GM21360 (cell line): ENCODE data around the gene MED16.
A peak's percentile ranks its signal among the peaks of the same experiment; 100 is the strongest.

Experiments
- ATAC-seq: cut with Tn5 transposase; IDR thresholded peaks from one replicate; pipeline ENCODE4 v1.9.1; 2021; ENCODE audit warnings: mild to moderate bottlenecking, moderate library complexity; ENCODE audit not compliant: unreplicated experiment

Gene MED16

DNA sequence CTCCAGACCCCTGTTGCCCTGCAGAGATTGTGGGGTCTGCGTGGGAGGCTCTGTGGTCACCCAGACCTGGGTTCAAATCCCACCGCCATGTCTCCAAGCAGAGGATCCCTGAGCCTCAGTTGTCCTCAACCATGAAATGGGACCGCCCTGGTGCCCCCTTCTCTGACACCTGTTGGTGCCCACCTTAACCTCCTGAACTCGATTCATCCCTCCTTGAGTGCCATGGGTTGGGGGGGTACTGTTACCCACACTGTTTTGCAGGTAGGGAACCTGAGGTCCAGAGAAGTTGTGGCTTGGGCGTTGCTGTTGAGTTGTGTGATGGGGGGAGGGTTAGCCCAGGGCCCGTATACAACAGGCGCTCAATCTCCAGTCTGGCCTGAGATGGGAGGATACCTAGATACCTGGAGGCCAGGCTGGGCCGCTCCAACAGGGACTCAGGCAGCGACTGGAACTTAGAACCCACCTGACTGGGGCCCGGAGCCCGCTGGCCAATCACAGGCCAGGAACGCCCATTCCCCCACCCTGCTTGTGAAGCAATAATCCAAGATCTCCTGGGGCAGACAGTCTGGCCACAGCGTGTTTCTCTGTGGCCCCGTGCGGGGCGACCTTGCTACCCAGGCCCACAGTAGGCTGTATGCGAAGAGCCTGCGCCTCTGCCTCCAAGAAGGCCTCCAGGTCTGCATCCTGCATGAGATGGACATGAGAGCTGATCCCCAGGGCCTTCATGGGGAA, 35.6 kb upstream of the MED16 start:
- no peak for ATAC-seq

DNA sequence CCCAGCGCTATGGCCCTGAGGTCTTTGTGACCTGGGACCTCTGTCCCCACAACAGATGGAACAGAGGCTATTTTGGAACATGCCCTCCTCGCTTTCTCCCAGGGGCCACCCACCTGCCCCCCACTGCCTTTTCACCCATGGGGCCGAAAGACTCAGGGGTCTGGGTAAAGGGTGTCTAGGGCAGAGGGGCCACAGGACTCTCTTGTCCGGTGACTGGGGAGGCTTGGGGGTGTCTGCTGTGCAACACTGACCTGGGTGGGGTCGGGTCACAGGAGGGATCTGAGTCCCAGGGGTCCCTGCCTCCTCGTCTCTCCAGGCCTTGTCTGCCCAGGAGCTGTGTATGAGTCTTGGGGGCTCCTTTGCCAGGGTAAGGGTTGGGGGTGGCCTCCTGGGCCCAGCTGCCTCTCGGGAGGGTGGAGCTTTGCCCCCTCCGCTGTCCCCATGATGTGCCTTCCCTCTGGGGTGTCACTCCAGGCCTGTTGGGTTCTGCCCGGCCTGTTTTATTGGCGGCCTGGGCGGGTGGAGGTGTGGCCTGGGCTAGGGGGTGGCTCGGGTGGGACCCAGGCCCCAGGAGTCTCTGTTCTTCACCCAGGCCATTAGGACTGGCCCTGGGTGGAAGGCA, 34.9 kb upstream of the MED16 start:
- no peak for ATAC-seq

DNA sequence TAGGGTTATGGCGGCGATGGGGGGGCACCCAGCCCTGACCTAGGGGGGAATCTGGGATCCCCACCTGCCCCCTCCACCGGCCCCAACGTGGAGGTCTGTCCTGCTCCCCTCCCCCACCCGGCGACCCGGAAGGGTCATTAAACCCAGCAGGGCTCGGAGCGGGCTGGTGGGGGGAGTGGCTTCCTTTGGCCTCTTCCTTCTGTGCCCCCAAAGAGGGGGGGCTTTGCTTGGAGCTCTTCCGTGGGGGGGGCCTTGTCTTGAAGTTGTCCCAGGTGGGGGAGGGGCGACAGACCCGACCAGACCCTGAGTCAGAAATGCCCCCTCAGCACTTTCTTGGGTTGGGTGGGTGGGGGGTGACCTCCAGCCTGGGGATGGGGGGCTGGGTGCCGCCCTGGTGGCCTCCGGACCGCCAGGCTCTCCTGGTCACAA, 34.4 kb upstream of the MED16 start:
- ATAC-seq: no peak

DNA sequence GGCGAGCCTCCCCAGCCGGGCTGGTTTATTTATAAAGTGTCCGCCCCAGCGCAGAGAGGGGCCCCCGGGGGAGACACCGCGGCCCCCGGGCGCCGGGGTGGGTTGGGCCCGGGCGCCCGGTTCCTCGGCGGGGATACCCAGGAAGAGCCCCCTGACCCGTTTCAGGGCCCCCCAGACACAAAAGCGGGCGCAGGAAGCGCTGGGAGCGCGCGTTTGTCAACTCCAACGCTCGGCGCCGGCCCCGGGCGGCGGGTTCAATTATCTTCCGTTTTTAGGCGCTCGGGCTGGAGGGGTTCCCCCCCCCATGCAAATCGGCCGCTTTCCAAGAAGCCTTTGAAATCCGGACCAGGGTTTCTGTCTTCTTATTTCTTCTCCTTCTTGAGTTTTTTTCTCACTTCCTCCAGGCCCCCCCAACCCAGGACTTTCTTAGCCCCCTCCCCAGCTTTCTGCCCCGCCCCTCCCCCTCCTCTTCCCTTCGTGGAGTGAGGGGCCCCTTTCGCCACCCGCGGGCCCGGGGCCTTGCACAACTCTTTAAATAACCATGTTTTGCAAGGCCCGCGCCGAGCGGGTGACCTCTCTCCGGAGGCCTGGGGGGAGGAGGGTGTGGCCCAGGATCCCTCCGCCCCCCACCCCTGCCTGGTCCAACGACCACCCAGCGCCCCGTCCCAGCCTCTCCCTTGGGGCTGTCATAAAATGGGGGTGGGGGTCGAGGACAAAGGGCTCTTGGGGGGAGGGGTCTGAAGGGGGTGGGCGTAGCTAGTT, 33.8 kb upstream of the MED16 start:
- no peak for ATAC-seq

DNA sequence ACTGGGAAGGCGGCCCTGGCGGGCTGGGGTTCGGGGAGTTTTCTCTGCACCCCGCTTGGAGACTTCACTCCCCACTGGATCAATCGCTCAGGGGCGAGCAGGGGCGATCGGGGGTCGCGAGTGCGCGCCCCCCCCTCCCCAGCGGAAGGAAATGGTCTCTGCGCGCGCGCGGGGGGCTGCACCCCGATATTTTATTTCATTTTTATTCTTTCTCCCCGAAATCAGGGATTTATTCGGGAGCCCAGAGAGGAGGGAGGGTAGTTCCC, 33.3 kb upstream of the MED16 start:
- no peak for ATAC-seq

DNA sequence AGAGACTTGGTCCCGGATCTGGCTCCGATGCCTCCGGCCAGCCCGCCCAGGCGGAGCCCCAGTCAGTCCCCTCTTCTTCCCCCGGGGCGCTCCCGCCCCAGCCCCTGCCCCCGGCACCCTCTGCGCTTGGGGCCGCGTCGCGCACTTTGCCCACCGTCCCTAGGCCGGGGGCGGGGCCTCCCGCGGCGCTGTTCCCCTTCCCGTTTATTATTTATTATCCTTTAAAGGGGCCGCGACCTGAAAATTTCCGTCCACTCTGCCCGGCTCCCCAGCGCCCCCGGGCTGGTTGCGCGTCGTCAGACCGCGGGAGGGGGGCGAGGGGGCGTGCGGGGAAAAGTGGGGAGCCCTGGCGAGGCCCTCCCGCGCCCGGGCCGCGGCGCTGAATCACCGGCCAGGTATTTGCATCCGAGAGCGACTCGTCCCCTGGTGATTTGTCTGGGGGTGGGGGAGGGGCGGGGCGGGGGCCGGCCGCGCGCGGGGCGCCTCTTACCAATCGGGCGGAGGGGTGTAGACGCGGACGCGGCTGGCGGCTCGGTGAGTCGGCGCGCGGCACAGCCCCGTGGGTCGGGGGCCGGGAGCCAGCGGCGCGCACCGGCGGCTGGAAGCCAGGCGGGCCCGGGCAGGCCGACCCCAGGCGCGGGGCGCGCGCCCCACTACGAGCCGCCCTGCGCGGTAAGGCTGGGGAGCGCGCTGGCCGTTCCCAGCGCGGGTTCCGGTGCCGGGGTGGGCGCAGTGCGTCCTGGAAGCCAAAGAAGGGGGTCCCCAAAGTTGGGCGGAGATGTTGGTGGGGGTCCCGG, 32.7 kb upstream of the MED16 start, which contains the start of gene ARID3A:
Gene ARID3A (plus strand): TSS at position 510 of the 797 bp plus-strand sequence. CDS start 3,494 bp downstream, outside the sequence.
- ATAC-seq: peak; percentile 48

DNA sequence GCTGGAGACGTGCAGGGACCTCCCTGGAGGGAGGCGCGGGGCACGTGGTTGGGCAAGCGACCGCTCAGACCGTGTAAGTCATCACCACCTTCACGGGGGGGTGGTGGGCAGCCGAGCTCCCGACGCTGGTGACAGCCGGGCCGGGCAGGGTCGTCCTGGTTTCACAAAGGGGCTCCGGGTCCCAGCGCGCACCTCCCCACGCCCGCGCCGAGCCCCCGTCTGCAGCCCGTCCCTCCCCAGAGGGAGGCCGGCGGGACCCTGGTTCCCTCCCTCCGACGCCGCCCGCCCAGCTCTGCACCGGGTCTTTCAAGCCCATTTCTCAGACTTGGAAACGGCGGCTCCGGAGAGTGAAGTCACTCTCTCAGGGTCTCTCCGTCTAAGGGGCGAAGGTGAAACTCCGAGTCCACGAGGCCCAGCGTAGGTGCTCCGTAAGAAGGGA, 32.1 kb upstream of the MED16 start:
- ATAC-seq: peak; percentile 36

DNA sequence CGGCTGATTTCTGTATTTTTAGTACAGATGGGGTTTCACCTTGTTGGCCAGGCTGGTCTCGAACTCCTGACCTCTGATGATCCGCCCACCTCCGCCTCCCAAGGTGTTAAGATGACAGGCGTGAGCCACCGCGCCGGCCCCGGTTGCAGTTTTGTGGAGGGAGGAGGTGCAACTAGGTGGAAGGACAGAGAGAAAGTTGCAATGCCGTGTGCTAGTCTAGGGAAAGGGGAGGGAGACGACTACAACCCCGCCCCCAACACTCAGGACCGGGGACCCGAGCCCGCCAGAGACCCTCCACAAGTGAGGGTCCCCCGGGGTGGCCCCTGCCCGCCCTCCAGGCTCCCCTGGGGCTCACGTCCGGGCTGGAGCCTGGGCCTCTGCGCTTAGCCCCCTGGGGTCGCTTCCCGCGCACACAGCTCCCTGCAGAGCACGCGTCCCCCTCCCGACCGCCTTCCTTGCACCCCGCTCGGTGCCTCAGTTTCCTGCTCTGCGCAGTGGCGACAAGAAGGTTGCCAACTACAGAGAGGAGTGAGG, 31.6 kb upstream of the MED16 start:
- no peak for ATAC-seq

DNA sequence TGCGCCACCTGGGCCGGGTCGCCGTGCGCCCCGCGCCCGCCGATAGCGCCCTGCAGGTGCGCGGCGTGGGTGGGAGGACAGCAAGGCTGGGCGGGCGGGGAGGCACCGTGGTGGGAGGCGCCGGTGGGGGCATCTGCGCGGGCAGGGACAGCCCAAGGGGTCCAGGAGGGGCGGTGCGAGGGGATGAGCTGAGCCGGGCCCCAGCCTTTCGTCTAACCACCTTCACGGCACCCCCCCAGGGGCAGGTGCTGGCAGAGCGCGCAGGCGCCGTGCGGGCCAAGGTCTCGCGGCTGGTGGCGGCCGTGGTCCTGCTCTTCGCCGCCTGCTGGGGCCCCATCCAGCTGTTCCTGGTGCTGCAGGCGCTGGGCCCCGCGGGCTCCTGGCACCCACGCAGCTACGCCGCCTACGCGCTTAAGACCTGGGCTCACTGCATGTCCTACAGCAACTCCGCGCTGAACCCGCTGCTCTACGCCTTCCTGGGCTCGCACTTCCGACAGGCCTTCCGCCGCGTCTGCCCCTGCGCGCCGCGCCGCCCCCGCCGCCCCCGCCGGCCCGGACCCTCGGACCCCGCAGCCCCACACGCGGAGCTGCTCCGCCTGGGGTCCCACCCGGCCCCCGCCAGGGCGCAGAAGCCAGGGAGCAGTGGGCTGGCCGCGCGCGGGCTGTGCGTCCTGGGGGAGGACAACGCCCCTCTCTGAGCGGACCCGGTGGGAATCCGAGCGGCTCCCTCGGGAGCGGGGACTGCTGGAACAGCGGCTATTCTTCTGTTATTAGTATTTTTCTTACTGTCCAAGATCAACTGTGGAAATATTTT, 27.3 kb upstream of the MED16 start:
- ATAC-seq: no peak

DNA sequence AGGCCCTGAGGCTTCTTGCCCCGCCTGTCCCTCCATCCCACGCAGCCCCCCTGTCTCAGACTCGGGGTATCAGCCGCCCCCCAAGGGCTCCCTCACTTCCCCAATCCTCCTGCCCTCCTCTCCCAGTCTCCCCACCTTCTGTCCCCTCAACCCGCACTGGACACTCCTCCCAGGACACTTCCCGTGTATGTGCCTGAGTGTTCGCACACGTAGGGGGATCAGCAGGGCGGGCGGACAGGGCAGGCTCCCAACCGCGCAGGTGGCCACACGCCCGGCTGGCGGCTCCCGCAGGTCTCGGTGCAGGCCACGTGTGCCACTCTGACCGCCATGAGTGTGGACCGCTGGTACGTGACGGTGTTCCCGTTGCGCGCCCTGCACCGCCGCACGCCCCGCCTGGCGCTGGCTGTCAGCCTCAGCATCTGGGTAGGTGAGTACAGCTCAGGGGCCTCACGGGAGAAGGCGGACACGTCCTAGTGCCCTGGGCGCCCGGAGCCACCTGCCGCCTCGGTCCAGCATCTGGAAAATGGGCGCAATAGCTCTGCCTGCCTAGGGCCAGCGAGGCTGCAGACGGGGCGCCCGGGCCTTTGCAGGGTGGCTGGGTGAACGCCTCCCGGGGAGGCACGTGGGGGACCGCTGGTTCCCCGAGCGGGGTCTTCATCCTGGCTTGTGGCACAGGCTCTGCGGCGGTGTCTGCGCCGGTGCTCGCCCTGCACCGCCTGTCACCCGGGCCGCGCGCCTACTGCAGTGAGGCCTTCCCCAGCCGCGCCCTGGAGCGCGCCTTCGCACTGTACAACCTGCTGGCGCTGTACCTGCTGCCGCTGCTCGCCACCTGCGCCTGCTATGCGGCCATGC, 26.4 kb upstream of the MED16 start:
- ATAC-seq: no peak

DNA sequence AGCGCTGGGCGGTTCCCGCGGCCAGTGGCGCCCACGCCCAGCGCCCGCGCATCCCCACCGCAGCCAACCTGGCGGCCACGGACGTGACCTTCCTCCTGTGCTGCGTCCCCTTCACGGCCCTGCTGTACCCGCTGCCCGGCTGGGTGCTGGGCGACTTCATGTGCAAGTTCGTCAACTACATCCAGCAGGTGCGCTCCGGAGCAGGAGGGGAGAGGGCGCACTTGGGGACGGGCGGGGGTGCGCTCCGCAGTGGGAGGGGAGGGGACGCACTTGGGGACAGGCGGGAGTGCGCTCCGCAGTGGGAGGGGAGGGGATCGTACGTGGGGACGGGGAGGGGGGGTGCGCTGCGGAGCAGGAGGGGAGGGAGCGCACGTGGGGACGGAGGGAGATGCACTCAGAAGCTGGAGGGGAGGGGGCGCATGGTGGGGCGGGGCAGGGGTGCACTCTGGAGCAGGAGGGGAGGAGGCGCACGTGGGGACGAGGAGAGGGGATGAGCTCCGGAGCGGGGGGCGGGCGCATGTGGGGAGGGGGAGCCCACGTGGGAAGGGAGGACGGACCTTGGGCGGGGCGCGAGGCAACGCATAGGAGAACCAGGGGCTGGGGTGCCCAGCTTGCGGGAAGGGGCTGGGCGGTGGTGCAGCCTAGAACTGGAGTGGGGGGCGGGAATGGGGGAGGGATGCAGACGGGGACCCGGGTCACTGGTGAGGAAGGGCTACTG, 25.7 kb upstream of the MED16 start:
- ATAC-seq: no peak

DNA sequence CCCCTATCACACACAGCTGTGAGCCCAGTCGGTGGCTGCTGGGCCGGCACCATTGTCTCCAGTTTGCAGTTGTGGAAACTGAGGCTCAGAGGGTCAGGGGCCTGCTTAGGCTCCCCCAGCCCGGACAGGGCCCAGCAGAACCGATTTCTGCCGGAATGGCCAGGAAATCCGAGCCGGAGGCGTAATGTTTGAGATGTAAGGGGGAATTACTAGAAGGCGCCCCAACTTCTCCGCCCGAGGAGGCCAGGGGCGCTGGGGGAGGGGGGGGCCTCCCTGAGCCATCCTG, 25.1 kb upstream of the MED16 start:
- no peak for ATAC-seq

DNA sequence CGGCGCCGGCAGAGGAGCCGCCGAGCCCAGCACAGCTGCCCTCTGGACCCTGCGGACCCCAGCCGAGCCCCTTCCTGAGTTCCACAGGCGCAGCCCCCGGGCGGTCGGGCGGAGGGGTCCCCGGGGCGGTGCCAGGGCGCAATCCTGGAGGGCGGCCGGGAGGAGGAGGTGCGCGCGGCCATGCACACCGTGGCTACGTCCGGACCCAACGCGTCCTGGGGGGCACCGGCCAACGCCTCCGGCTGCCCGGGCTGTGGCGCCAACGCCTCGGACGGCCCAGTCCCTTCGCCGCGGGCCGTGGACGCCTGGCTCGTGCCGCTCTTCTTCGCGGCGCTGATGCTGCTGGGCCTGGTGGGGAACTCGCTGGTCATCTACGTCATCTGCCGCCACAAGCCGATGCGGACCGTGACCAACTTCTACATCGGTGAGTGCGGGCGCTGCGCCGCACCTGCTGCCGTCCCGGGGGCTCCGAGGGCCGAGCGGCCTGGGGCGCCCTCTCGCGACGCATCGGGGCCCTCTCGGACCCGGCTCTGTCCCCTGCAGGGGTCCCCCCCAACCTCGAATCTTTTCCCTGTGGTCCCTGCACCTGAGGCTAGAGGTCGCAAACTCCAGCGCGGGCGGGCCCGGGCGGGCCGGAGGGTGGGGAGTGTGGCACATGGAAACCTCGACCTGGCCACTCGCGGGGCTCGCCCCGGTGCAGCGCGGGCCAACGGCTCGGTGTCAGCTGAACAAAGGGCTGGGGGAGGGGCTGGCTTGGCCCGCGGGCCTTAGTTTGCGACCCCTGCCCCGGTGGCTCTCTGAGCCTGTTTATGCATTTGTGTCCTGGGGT, 24.6 kb upstream of the MED16 start, which contains the start of gene KISS1R:
Gene KISS1R (plus strand): TSS at position 11 of the 829 bp plus-strand sequence. CDS start 170 bp downstream, at position 181.
- ATAC-seq: no peak

DNA sequence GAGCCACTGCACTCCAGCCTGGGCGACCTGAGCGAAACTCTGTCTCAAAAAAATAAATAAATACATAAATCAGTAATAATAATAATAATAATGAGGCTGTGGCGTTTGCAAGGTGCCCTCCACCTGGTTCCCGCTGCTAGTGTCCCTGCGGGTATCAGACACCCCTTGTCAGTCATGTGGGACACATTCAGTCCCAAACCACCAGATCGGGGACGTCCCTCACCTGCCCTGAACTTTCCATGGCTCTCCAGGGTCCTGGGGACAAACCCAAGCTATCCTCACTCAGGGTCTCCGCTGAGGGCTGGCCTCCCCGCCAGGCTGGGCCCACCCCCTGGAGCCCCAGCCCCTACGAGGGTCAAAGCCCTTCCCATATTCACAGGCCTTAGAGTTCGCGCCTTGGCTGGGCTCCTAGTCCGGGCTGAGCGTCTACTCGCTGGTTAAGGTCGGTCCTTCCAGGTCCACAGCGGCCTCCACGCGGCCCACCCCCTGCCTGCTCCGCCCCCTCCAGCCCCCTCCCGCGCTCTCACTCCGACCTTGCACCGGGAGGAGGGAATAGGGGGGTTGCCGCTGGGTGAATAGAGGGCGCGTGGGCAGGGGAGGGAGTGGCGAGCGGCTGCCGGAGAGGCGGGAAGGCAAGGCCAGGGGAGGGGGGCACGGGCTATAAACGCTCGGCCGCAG, 23.8 kb upstream of the MED16 start:
- ATAC-seq: no peak

DNA sequence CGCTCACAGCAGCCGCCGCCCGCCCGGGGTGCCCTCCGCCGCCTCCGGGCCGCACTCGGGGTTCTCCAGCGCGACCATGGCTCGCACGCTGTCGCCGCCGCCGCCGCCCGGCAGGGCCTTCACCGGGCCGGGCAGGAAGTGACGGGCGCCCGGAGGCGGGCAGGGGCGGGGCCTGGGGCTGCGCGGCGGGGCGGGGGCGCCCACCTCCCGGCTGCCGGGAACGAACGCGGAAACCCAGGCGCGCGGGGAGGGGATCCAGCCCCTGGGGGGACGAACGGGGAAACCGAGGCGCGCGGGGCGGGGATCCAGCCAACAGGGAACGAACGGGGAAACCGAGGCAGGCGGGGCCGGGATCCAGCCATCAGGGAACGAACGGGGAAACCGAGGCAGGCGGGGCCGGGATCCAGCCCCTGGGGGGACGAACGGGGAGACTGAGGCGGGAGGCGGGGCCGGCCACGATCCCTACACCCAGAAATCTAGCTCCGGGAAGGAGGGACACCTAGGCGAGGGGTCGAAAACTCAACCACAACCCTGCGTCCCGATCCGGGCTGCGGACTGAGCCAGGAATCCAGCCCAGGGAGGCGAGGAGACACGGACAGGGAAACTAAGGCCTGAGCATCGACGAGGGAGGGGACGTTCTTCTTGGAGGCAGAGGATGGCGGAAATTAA, 20.2 kb upstream of the MED16 start, which contains the start of gene R3HDM4:
Gene R3HDM4 (minus strand): TSS at position 140 of the 669 bp plus-strand sequence. CDS start 62 bp downstream, at position 78.
- no peak for ATAC-seq
